GM12878 (cell line): ENCODE data around the gene LPCAT3. TPM values are rescaled to one million over a fixed set of nuclear protein-coding genes. Genes with fewer than 3 reads are reported as not detected.

Source experiments
- CEBPZ ChIP-seq: fragments of 150-350 bp; IDR thresholded peaks from 2 replicates; pipeline ENCODE4 v1.6.1; 2016; ENCODE audit warnings: low read depth, low read length
- CHD2 ChIP-seq: IDR thresholded peaks from 2 replicates; pipeline ENCODE4 v1.6.1; 2011; ENCODE audit warnings: low read depth, low read length, improper control_type of control experiment, borderline replicate concordance
- ELK1 ChIP-seq: IDR thresholded peaks from 2 replicates; pipeline ENCODE4 v1.6.1; 2012; ENCODE audit warnings: low read depth, low read length, improper control_type of control experiment
- GATAD2B ChIP-seq: fragments of 450-650 bp; conservative IDR thresholded peaks from 2 replicates; pipeline ENCODE4 v1.6.1; 2017; ENCODE audit warnings: low read depth, mild to moderate bottlenecking, moderate library complexity
- HDGF ChIP-seq: fragments of 450-650 bp; IDR thresholded peaks from 2 replicates; pipeline ENCODE4 v1.6.1; 2016; ENCODE audit warnings: antibody characterized with exemption
- IKZF2 ChIP-seq, 2 experiments: fragments of 450-650 bp; IDR thresholded peaks; 2 replicates each; pipeline ENCODE4 v1.6.1; 2017; ENCODE audit warnings: mild to moderate bottlenecking in 2 of 2, moderate library complexity in 2 of 2
- LARP7 ChIP-seq: fragments of 450-650 bp; IDR thresholded peaks from 2 replicates; pipeline ENCODE4 v1.6.1; 2017; ENCODE audit warnings: mild to moderate bottlenecking
- MYC ChIP-seq: IDR thresholded peaks from 2 replicates; pipeline ENCODE4 v1.6.1; 2011; ENCODE audit warnings: mild to moderate bottlenecking, low read length, moderate library complexity, inconsistent platforms; ENCODE audit not compliant: insufficient read depth, insufficient replicate concordance, insufficient read length, severe bottlenecking
- NR2C1 ChIP-seq: fragments of 450-650 bp; IDR thresholded peaks from 2 replicates; pipeline ENCODE4 v1.6.1; 2017; ENCODE audit warnings: antibody characterized with exemption, mild to moderate bottlenecking, moderate library complexity
- PBX3 ChIP-seq: IDR thresholded peaks from 2 replicates; pipeline ENCODE4 v1.6.1; 2011; ENCODE audit warnings: mild to moderate bottlenecking, low read depth, low read length, moderate library complexity; ENCODE audit not compliant: insufficient replicate concordance
- POLR2AphosphoS5 ChIP-seq: IDR thresholded peaks from 2 replicates; pipeline ENCODE4 v1.6.1; 2011; ENCODE audit warnings: mild to moderate bottlenecking, low read length, inconsistent platforms
- PRDM15 ChIP-seq: fragments of 450-650 bp; formaldehyde crosslinking; IDR thresholded peaks from 2 replicates; pipeline ENCODE4 v1.4.0; 2020; ENCODE audit warnings: mild to moderate bottlenecking, moderate library complexity
- RELA ChIP-seq: fragments of 450-650 bp; IDR thresholded peaks from 2 replicates; pipeline ENCODE4 v1.8.0; 2014; ENCODE audit warnings: borderline replicate concordance; ENCODE audit not compliant: partially characterized antibody
- RUNX3 ChIP-seq: IDR thresholded peaks from 2 replicates; pipeline ENCODE4 v1.6.1; 2012; ENCODE audit warnings: low read length, inconsistent platforms
- SIN3A ChIP-seq: IDR thresholded peaks from 2 replicates; pipeline ENCODE4 v1.6.1; 2012; ENCODE audit warnings: low read depth, low read length, improper control_type of control experiment
- SRF ChIP-seq, 2 experiments: IDR thresholded peaks; 2 replicates each; pipeline ENCODE4 v1.6.1; 2011; ENCODE audit warnings: low read depth in 2 of 2, low read length in 2 of 2, mild to moderate bottlenecking in 1 of 2, moderate library complexity in 1 of 2
- YBX1 ChIP-seq: fragments of 450-650 bp; IDR thresholded peaks from 2 replicates; pipeline ENCODE4 v1.6.1; 2016; ENCODE audit warnings: antibody characterized with exemption
- ZBTB33 ChIP-seq: fragments of 450-650 bp; IDR thresholded peaks from 2 replicates; pipeline ENCODE4 v1.6.1; 2017; ENCODE audit warnings: mild to moderate bottlenecking
- ZNF217 ChIP-seq: fragments of 450-650 bp; IDR thresholded peaks from 2 replicates; pipeline ENCODE4 v1.6.1; 2017; ENCODE audit warnings: antibody characterized with exemption, mild to moderate bottlenecking
- polyA plus RNA-seq, 11 experiments: library from polyadenylated mRNA; depleted of rRNA in 4 of 11; unstranded in 6 of 11; stranded (reverse) in 5 of 11; fragments of >200 nt; fragmentation: Nextera tagmentation in 4 of 11; fragmentation: Illumina TruSeq in 1 of 11; extraction: Ambion mirVana in 4 of 11; extraction: Trizol in 1 of 11; gene quantifications; 1 replicate in 1 of 11; 2 replicates in 10 of 11; pipeline versions ENCODE4 v1.2.1 to v1.2.3, GENCODE V29; 2011 to 2016; ENCODE audit warnings: inconsistent platforms in 2 of 11, missing spikeins in 2 of 11, low read depth in 1 of 11
- total RNA-seq, 4 experiments: library from RNA; depleted of rRNA in 3 of 4; stranded (reverse); fragments of >200 nt in 3 of 4; fragmentation: Illumina TruSeq in 1 of 4; extraction: Trizol in 1 of 4; gene quantifications; 2 replicates each; pipeline versions ENCODE4 v1.2.1 to v1.2.3, GENCODE V29; 2013 to 2021

Gene LPCAT3
- total and polyA plus RNA-seq, 10 of the 15 experiments (the other 5 are each of a cell fraction or from before 2014, with no cell fraction given) = 2.6 to 48.3 (median 23.0) TPM

GRCh38 chr12:6927379-6928021, 90.8 kb downstream of the LPCAT3 start, which contains the start of gene ATN1 (continued):
- no peak for TF ChIP-seq PBX3
- peak; percentile 7; the same call in 1 of the 2 replicates for TF ChIP-seq RUNX3
- TF ChIP-seq SRF (IDR thresholded peaks at IDR 0.05; ENCODE audit: low read depth in 2 of 2, low read length in 2 of 2) = no peak
- no peak for TF ChIP-seq RELA
- peak; percentile 33 to 45; a peak in 2 of 4 replicates for TF ChIP-seq IKZF2 (IDR thresholded peaks at IDR 0.05)
- peak; percentile 30 for TF ChIP-seq MYC
- no peak for TF ChIP-seq ZNF217
- TF ChIP-seq CEBPZ = no peak
- no peak for TF ChIP-seq YBX1
- TF ChIP-seq ZBTB33 = no peak
- no peak; the same call in 1 of the 2 replicates for TF ChIP-seq POLR2AphosphoS5
- no peak for TF ChIP-seq NR2C1
- TF ChIP-seq HDGF = no peak
- TF ChIP-seq CHD2 = peak; percentile 60
- TF ChIP-seq GATAD2B = no peak
- TF ChIP-seq SIN3A = no peak
- no peak for TF ChIP-seq LARP7
- no peak for TF ChIP-seq ELK1
- TF ChIP-seq PRDM15 (CRISPR knock-in tag) = no peak
